ENCODE results near the gene MRPS26.

The MRPS26 gene

GRCh38 chr20:3067139-3068014 is 21.5 kb downstream of the MRPS26 start:
- DNase-seq = no peak
- no peak overlapping the region for H3K4me3 ChIP-seq (ENCODE audit: low read depth, low read length)
- H3K36me3 ChIP-seq = no peaks in the 10 kb centered on the region
- no peaks in the 10 kb centered on the region for H3K9me3 ChIP-seq
- no peak for TF ChIP-seq CTCF (IDR thresholded peaks at IDR 0.05; ENCODE audit: low read depth, low read length)
- no peaks in the 10 kb centered on the region for H3K4me1 ChIP-seq
- peaks cover 4% of the 10 kb centered on the region; the same call in 1 of the 2 replicates for H3K27me3 ChIP-seq

- TF ChIP-seq CTCF (IDR thresholded peaks at IDR 0.05; ENCODE audit: low read depth, low read length) = no peak
- peaks cover 9% of the 10 kb centered on the region; the same call in 1 of the 2 replicates for H3K27me3 ChIP-seq
- H3K36me3 ChIP-seq = no peaks in the 10 kb centered on the region
- H3K4me3 ChIP-seq (ENCODE audit: low read depth, low read length) = no peak overlapping the region
- no peak for DNase-seq
- H3K4me1 ChIP-seq = no peaks in the 10 kb centered on the region
- no peaks in the 10 kb centered on the region for H3K9me3 ChIP-seq
Measured at GRCh38 chr20:3068075-3068474, 22.2 kb downstream of the MRPS26 start.

GRCh38 chr20:3068986-3069900 is 23.4 kb downstream of the MRPS26 start:
- Histone ChIP-seq H3K9me3 (no peaks in the 10 kb centered on the region), H3K27me3 (peaks cover 9% of the 10 kb centered on the region; the same call in 1 of the 2 replicates), H3K4me1 (no peaks in the 10 kb centered on the region), H3K36me3 (no peaks in the 10 kb centered on the region), H3K4me3 (ENCODE audit: low read depth, low read length) (no peak overlapping the region)
- peak; percentile 28 for TF ChIP-seq CTCF (IDR thresholded peaks at IDR 0.05; ENCODE audit: low read depth, low read length)
- DNase-seq = no peak

- H3K4me3 ChIP-seq (ENCODE audit: low read depth, low read length) = no peak overlapping the region
- H3K27me3 ChIP-seq = peaks cover 9% of the 10 kb centered on the region; the same call in 1 of the 2 replicates
- no peaks in the 10 kb centered on the region for H3K36me3 ChIP-seq
- no peak for TF ChIP-seq CTCF (IDR thresholded peaks at IDR 0.05; ENCODE audit: low read depth, low read length)
- H3K9me3 ChIP-seq = no peaks in the 10 kb centered on the region; the same call in 1 of the 2 replicates
- no peaks in the 10 kb centered on the region for H3K4me1 ChIP-seq
- DNase-seq = no peak
Measured at GRCh38 chr20:3070725-3071124, 24.9 kb downstream of the MRPS26 start.

GRCh38 chr20:3071266-3071609 is 25.4 kb downstream of the MRPS26 start:
- DNase-seq = no peak
- no peaks in the 10 kb centered on the region for H3K36me3 ChIP-seq
- no peak for TF ChIP-seq CTCF (IDR thresholded peaks at IDR 0.05; ENCODE audit: low read depth, low read length)
- H3K27me3 ChIP-seq = peaks cover 9% of the 10 kb centered on the region; the same call in 1 of the 2 replicates
- no peak overlapping the region for H3K4me3 ChIP-seq (ENCODE audit: low read depth, low read length)
- H3K4me1 ChIP-seq = no peaks in the 10 kb centered on the region
- no peaks in the 10 kb centered on the region; the same call in 1 of the 2 replicates for H3K9me3 ChIP-seq

Data from BE2C (cell line).